ENCODE results near the gene RHEB. TPM values are rescaled to one million over a fixed set of nuclear protein-coding genes. Genes with fewer than 3 reads are reported as not detected.

RHEB gene
- total and polyA plus RNA-seq, 2 donors (not counting 3 experiments of a cell fraction or from before 2014, with no cell fraction given) = 59.4 to 108 TPM

DNA sequence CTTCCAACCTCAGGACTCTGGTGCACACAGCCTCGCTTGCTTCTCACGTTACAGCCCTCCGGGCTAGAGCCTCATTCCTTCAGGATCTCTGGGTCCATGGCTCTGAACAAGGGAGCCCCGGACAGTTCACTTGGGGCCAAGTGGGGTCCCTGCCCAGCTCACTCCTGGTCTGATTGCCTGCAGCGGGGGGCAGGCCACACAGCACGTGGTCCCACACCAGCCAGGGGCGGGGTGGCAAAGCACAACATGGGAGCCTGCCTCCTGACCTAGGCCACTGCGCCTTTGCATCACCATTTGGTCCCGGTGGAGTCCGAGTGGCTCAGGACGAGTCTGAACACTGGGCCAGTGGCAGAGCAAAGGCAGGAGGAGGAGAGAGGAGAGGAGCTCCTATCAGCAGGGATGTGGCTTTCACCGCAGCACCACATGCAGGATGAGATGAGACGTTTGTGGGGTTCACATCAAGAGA lies 66.3 kb downstream of the RHEB start:
- Histone ChIP-seq H3K9me1 (replicated peaks; ENCODE audit: control insufficient read depth, extremely low read depth, insufficient read depth, low read length) (no peaks in the 10 kb centered on the region), H3K36me3 (ENCODE audit: control insufficient read depth in 2 of 2, extremely low read depth in 1 of 2, insufficient read depth in 2 of 2, low read length in 2 of 2) (no peaks in the 10 kb centered on the region), H3K27me3 (ENCODE audit: control insufficient read depth in 2 of 2, insufficient read depth in 2 of 2, low read length in 2 of 2) (no peaks in the 10 kb centered on the region), H3K79me2 (ENCODE audit: control insufficient read depth, insufficient read depth, low read length) (no peaks in the 10 kb centered on the region), H3K9me3 (replicated peaks; ENCODE audit: control insufficient read depth, insufficient read depth, low read length) (no peaks in the 10 kb centered on the region), H3K4me1 (ENCODE audit: control insufficient read depth, extremely low read depth, insufficient read depth, low read length) (no peaks in the 10 kb centered on the region), H3K4me3 (replicated peaks in 1 of 3; ENCODE audit: insufficient read depth in 1 of 3, low read depth in 1 of 3, low read length in 3 of 3) (no peak overlapping the region), H4K20me1 (replicated peaks; ENCODE audit: control insufficient read depth, extremely low read depth, insufficient read depth, low read length) (no peaks in the 10 kb centered on the region), H3K27ac (ENCODE audit: insufficient read depth, low read depth, low read length) (no peak overlapping the region), H3K4me2 (ENCODE audit: insufficient read depth, low read length) (no peak overlapping the region), H3K9ac (replicated peaks; ENCODE audit: extremely low read depth, insufficient read depth, low read length) (no peak overlapping the region), H2AFZ (ENCODE audit: low read depth, low read length) (no peak overlapping the region)
- ChIA-PET CTCF (no interaction called here), POLR2A (interaction anchor here (0.8 kb wide), 1 partner anchor 102 kb away, joined by 3 read pairs; no protein-coding TSS in a partner anchor)
- dilution Hi-C loops (cut with MboI; ENCODE audit: extremely low pct_ligation_motif_present, low sequenced_read_pairs) (no loop called here), intact Hi-C loops (cut with micrococcal nuclease) (no loop called here)
- DNase-seq (ENCODE audit: low read depth, low spot score) (no peak), FAIRE-seq (no peak)
- TF ChIP-seq, protein P1, sequence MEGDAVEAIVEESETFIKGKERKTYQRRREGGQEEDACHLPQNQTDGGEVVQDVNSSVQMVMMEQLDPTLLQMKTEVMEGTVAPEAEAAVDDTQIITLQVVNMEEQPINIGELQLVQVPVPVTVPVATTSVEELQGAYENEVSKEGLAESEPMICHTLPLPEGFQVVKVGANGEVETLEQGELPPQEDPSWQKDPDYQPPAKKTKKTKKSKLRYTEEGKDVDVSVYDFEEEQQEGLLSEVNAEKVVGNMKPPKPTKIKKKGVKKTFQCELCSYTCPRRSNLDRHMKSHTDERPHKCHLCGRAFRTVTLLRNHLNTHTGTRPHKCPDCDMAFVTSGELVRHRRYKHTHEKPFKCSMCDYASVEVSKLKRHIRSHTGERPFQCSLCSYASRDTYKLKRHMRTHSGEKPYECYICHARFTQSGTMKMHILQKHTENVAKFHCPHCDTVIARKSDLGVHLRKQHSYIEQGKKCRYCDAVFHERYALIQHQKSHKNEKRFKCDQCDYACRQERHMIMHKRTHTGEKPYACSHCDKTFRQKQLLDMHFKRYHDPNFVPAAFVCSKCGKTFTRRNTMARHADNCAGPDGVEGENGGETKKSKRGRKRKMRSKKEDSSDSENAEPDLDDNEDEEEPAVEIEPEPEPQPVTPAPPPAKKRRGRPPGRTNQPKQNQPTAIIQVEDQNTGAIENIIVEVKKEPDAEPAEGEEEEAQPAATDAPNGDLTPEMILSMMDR (IDR thresholded peaks at IDR 0.05; ENCODE audit: extremely low read depth in 1 of 2, insufficient read depth in 1 of 2, low read depth in 1 of 2, low read length in 2 of 2) = no peak
- TF ChIP-seq, protein P2, sequence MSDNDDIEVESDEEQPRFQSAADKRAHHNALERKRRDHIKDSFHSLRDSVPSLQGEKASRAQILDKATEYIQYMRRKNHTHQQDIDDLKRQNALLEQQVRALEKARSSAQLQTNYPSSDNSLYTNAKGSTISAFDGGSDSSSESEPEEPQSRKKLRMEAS (IDR thresholded peaks at IDR 0.05; ENCODE audit: insufficient read depth, insufficient read length) = no peak
- TF ChIP-seq POLR2A (IDR thresholded peaks at IDR 0.05; ENCODE audit: low read depth, low read length) (no peak), POLR2AphosphoS5 (IDR thresholded peaks at IDR 0.05; ENCODE audit: insufficient read depth, low read depth, low read length) (no peak), JUN (IDR thresholded peaks at IDR 0.05; ENCODE audit: borderline replicate concordance, insufficient read depth, insufficient read length, low read depth) (no peak), FOS (IDR thresholded peaks at IDR 0.05; ENCODE audit: borderline replicate concordance, insufficient read depth, low read length) (no peak), MYC (IDR thresholded peaks at IDR 0.05; ENCODE audit: low read depth, low read length) (no peak), EZH2 (IDR thresholded peaks at IDR 0.05; ENCODE audit: borderline replicate concordance, low read depth, low read length, severe bottlenecking) (no peak), GATA2 (IDR thresholded peaks at IDR 0.05; ENCODE audit: insufficient read depth, insufficient read length, low read depth, low read length) (no peak)
- BruUV-seq (replicated peaks) = no TSS peak

All from endothelial cell of umbilical vein (primary cell).